H9 (cell line): Measurements from ENCODE around the gene CXCR2. TPM values are rescaled to one million over a fixed set of nuclear protein-coding genes. Genes with fewer than 3 reads are reported as not detected.

Experiments used
- DNase-seq: peaks from one replicate; pipeline ENCODE4 v3.0.0-alpha.2; 2017
- H2AFZ ChIP-seq: one replicate; pipeline ENCODE4 v1.6.1; 2013; ENCODE audit warnings: mild to moderate bottlenecking, low read length, control low read depth, moderate library complexity
- H2AK5ac ChIP-seq: 2 replicates; pipeline ENCODE4 v1.6.1; 2013; ENCODE audit warnings: low read length, control low read depth, mixed read lengths; ENCODE audit not compliant: insufficient read length
- H2BK120ac ChIP-seq: one replicate; pipeline ENCODE4 v1.6.1; 2013; ENCODE audit warnings: low read depth, mild to moderate bottlenecking, low read length, control low read depth, inconsistent platforms; ENCODE audit not compliant: poor library complexity, severe bottlenecking
- H2BK12ac ChIP-seq: 2 replicates; pipeline ENCODE4 v1.6.1; 2013; ENCODE audit warnings: low read length, control low read depth, mixed read lengths, low read depth; ENCODE audit not compliant: insufficient read length
- H2BK15ac ChIP-seq: 2 replicates; pipeline ENCODE4 v1.6.1; 2013; ENCODE audit warnings: low read depth, low read length, control low read depth
- H2BK20ac ChIP-seq: one replicate; pipeline ENCODE4 v1.6.1; 2013; ENCODE audit warnings: low read depth, mild to moderate bottlenecking, low read length, control low read depth, inconsistent platforms; ENCODE audit not compliant: poor library complexity, severe bottlenecking
- H2BK5ac ChIP-seq: 2 replicates; pipeline ENCODE4 v1.6.1; 2013; ENCODE audit warnings: low read length, control low read depth, mixed read lengths; ENCODE audit not compliant: insufficient read length
- H3K14ac ChIP-seq: 2 replicates; pipeline ENCODE4 v1.6.1; 2013; ENCODE audit warnings: low read length, control low read depth; ENCODE audit not compliant: insufficient read depth
- H3K18ac ChIP-seq: 2 replicates; pipeline ENCODE4 v1.6.1; 2013; ENCODE audit warnings: low read depth, mild to moderate bottlenecking, mixed read lengths, low read length, control low read depth; ENCODE audit not compliant: insufficient read length
- H3K23ac ChIP-seq: 2 replicates; pipeline ENCODE4 v1.6.1; 2013; ENCODE audit warnings: low read length, control low read depth, mixed read lengths, low read depth; ENCODE audit not compliant: insufficient read length
- H3K23me2 ChIP-seq: 2 replicates; pipeline ENCODE4 v1.6.1; 2013; ENCODE audit warnings: low read depth, mild to moderate bottlenecking, mixed read lengths, low read length, control low read depth; ENCODE audit not compliant: insufficient read length, poor library complexity, severe bottlenecking
- H3K27ac ChIP-seq: 2 replicates; pipeline ENCODE4 v1.5.1; 2013; ENCODE audit warnings: low read length, control low read depth, mixed read lengths, low read depth; ENCODE audit not compliant: insufficient read length
- H3K27me3 ChIP-seq: 2 replicates; pipeline ENCODE4 v1.6.1; 2013; ENCODE audit warnings: low read length, control low read depth, inconsistent platforms; ENCODE audit not compliant: insufficient read depth
- H3K4ac ChIP-seq: 2 replicates; pipeline ENCODE4 v1.6.1; 2013; ENCODE audit warnings: low read depth, mild to moderate bottlenecking, control low read depth, inconsistent platforms, low read length, moderate library complexity
- H3K4me1 ChIP-seq: 2 replicates; pipeline ENCODE4 v1.6.1; 2013; ENCODE audit warnings: low read length, control low read depth, inconsistent platforms; ENCODE audit not compliant: insufficient read depth
- H3K4me2 ChIP-seq: 2 replicates; pipeline ENCODE4 v1.6.1; 2013; ENCODE audit warnings: low read length, control low read depth, mixed read lengths; ENCODE audit not compliant: insufficient read length, insufficient read depth
- H3K56ac ChIP-seq: 2 replicates; pipeline ENCODE4 v1.6.1; 2013; ENCODE audit warnings: low read depth, mild to moderate bottlenecking, mixed read lengths, low read length, control low read depth; ENCODE audit not compliant: insufficient read length
- H3K79me1 ChIP-seq: 2 replicates; pipeline ENCODE4 v1.6.1; 2013; ENCODE audit warnings: low read depth, mild to moderate bottlenecking, moderate library complexity, low read length, control low read depth, inconsistent platforms; ENCODE audit not compliant: insufficient read depth, poor library complexity, severe bottlenecking
- H3K79me2 ChIP-seq: 2 replicates; pipeline ENCODE4 v1.6.1; 2013; ENCODE audit warnings: low read length, control low read depth, inconsistent platforms; ENCODE audit not compliant: insufficient read depth
- H3K9ac ChIP-seq: 2 replicates; pipeline ENCODE4 v1.6.1; 2013; ENCODE audit warnings: low read length, control low read depth, mixed read lengths; ENCODE audit not compliant: insufficient read length; ENCODE audit errors: extremely low read depth
- H3K9me3 ChIP-seq: one replicate; pipeline ENCODE4 v1.6.1; 2013; ENCODE audit warnings: low read depth, low read length, inconsistent platforms; ENCODE audit not compliant: control insufficient read depth
- H3T11ph ChIP-seq: one replicate; pipeline ENCODE4 v1.6.1; 2013; ENCODE audit warnings: mild to moderate bottlenecking, low read length, control low read depth, inconsistent platforms
- H4K20me1 ChIP-seq: one replicate; pipeline ENCODE4 v1.6.1; 2013; ENCODE audit not compliant: control insufficient read depth, insufficient read length, insufficient read depth
- H4K5ac ChIP-seq: 2 replicates; pipeline ENCODE4 v1.6.1; 2013; ENCODE audit warnings: low read depth, mild to moderate bottlenecking, mixed read lengths, low read length, control low read depth; ENCODE audit not compliant: insufficient read length
- H4K8ac ChIP-seq: replicated peaks from 2 replicates; pipeline ENCODE4 v1.6.1; 2013; ENCODE audit warnings: low read length, control low read depth, mixed read lengths, low read depth; ENCODE audit not compliant: insufficient read length
- H4K91ac ChIP-seq: 2 replicates; pipeline ENCODE4 v1.6.1; 2013; ENCODE audit warnings: low read depth, mild to moderate bottlenecking, moderate library complexity, mixed read lengths, low read length, control low read depth; ENCODE audit not compliant: insufficient read length
- H3K27ac Mint-ChIP-seq, 3 experiments: 2 replicates in 2 of 3; 3 replicates in 1 of 3; pipeline ENCODE4 v1.8.0; 2020 to 2021; ENCODE audit warnings: mixed read lengths in 3 of 3, mild to moderate bottlenecking in 1 of 3, moderate library complexity in 1 of 3
- H3K27me3 Mint-ChIP-seq: 2 replicates; pipeline ENCODE4 v1.8.0; 2021; ENCODE audit warnings: low read depth, mild to moderate bottlenecking, moderate library complexity, mixed read lengths
- H3K36me3 Mint-ChIP-seq, 3 experiments: 2 replicates in 2 of 3; 3 replicates in 1 of 3; pipeline ENCODE4 v1.8.0; 2020 to 2021; ENCODE audit warnings: low read depth in 3 of 3, mixed read lengths in 3 of 3; ENCODE audit not compliant: insufficient read depth in 1 of 3
- H3K4me1 Mint-ChIP-seq, 2 experiments: 2 replicates each; pipeline ENCODE4 v1.8.0; 2020; ENCODE audit warnings: mixed read lengths in 2 of 2
- H3K4me3 Mint-ChIP-seq, 2 experiments: 2 replicates in 1 of 2; 3 replicates in 1 of 2; pipeline ENCODE4 v1.8.0; 2020 to 2021; ENCODE audit warnings: mild to moderate bottlenecking in 2 of 2, mixed read lengths in 2 of 2, moderate library complexity in 1 of 2
- H3K9me3 Mint-ChIP-seq, 2 experiments: 2 replicates in 1 of 2; 3 replicates in 1 of 2; pipeline ENCODE4 v1.8.0; 2020; ENCODE audit warnings: mild to moderate bottlenecking in 2 of 2, mixed read lengths in 2 of 2, moderate library complexity in 1 of 2
- WGBS: extraction: QIAGEN DNeasy Blood & Tissue Kit; methylation state at CpG from one replicate; pipeline ENCODE4 v1.1.7; 2013; ENCODE audit warnings: missing lambda C conversion rate, low lambda C conversion rate, mixed read lengths; ENCODE audit not compliant: insufficient read length; ENCODE audit errors: extremely low coverage; 5-methylcytosine and 5-hydroxymethylcytosine counted together
- total RNA-seq: library from RNA; stranded (reverse); gene quantifications from 2 replicates; pipeline ENCODE4 v1.2.1, GENCODE V29; 2021
- TF ChIP-seq, protein P1 (sequence below): fragments of 200-600 bp; sonication (generic); conservative IDR thresholded peaks from 3 replicates; pipeline ENCODE4 v1.8.0; 2021; ENCODE audit warnings: antibody characterized with exemption, mild to moderate bottlenecking

Gene CXCR2
- total RNA-seq, 1 experiment from 2014 or later = 0.59 TPM

DNA sequence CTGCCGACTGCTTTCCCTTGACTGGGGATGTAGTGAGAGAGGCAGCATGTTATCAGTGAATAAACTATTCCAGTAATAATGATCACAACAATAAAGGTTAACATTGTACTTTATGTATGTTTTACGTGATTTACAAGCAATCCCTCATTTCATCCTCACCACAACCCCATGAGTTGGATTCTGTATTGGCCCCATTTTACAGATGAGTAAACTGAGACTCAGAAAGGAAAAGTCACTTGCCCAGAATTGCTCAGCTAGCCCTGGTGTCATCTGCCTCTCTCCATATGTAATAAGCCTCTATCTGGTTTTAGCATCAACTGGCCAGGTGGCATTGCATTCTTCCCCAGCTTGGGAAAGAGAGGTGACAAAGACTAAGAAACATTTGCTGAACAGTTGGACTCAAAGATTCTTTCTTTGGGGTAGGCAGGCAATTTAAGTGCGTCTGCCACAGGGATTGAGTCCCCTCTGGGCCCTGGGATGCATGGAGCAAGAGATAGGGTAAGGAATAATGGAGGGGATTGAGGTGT lies 2.2 kb downstream of the CXCR2 start:
- H3K4me2 ChIP-seq = no peak overlapping the region
- no peaks in the 10 kb centered on the region for H3K23me2 ChIP-seq
- H3K27ac ChIP-seq = no peak overlapping the region
- peaks cover 22 to 25% of the 10 kb centered on the region in 2 experiments for H3K4me1 Mint-ChIP-seq
- H2BK15ac ChIP-seq = no peak overlapping the region
- H4K8ac ChIP-seq = no peak overlapping the region
- no peaks in the 10 kb centered on the region for H3K9me3 ChIP-seq
- no peak overlapping the region for H3K18ac ChIP-seq
- no peak for DNase-seq
- H3K9ac ChIP-seq = no peak overlapping the region
- peaks cover 1% of the 10 kb centered on the region in 2 experiments; a peak in 4 of 5 replicates for H3K9me3 Mint-ChIP-seq
- no peak overlapping the region for H3K56ac ChIP-seq
- H2BK5ac ChIP-seq = no peak overlapping the region
- H3K4me3 Mint-ChIP-seq = no peak overlapping the region
- no peak overlapping the region for H2AK5ac ChIP-seq
- H3K36me3 Mint-ChIP-seq = peaks cover 0 to 2% (median under 1%) of the 10 kb centered on the region in 3 experiments; a peak in 2 of 7 replicates
- H2AFZ ChIP-seq = no peak overlapping the region
- H3K27ac Mint-ChIP-seq = no peak overlapping the region
- no peak overlapping the region for H3K23ac ChIP-seq
- no CpG with 5 or more reads among the region's 3 CpGs for WGBS
- no peak overlapping the region for H2BK120ac ChIP-seq
- H4K5ac ChIP-seq = no peak overlapping the region
- H2BK20ac ChIP-seq = no peak overlapping the region
- H3K27me3 Mint-ChIP-seq = peaks cover 6% of the 10 kb centered on the region
- H3K79me1 ChIP-seq = no peaks in the 10 kb centered on the region
- TF ChIP-seq, protein P1, sequence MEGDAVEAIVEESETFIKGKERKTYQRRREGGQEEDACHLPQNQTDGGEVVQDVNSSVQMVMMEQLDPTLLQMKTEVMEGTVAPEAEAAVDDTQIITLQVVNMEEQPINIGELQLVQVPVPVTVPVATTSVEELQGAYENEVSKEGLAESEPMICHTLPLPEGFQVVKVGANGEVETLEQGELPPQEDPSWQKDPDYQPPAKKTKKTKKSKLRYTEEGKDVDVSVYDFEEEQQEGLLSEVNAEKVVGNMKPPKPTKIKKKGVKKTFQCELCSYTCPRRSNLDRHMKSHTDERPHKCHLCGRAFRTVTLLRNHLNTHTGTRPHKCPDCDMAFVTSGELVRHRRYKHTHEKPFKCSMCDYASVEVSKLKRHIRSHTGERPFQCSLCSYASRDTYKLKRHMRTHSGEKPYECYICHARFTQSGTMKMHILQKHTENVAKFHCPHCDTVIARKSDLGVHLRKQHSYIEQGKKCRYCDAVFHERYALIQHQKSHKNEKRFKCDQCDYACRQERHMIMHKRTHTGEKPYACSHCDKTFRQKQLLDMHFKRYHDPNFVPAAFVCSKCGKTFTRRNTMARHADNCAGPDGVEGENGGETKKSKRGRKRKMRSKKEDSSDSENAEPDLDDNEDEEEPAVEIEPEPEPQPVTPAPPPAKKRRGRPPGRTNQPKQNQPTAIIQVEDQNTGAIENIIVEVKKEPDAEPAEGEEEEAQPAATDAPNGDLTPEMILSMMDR = no peak
- H3T11ph ChIP-seq = no peak overlapping the region
- no peak overlapping the region for H2BK12ac ChIP-seq
- no peaks in the 10 kb centered on the region for H3K27me3 ChIP-seq
- no peak overlapping the region for H3K4ac ChIP-seq
- no peak overlapping the region for H3K14ac ChIP-seq
- H4K20me1 ChIP-seq = no peaks in the 10 kb centered on the region
- H4K91ac ChIP-seq = no peak overlapping the region
- H3K79me2 ChIP-seq = no peaks in the 10 kb centered on the region
- peaks cover 3% of the 10 kb centered on the region for H3K4me1 ChIP-seq
